B cell (primary cell): ENCODE measurements around the gene CEMIP. TPM values are rescaled to one million over a fixed set of nuclear protein-coding genes. Genes with fewer than 3 reads are reported as not detected.

Source experiments
- ATAC-seq: fragments of 200-7000 bp; cut with Tn5 transposase; one replicate; pipeline ENCODE4 v1.10.0; 2021; ENCODE audit warnings: low read depth, mild to moderate bottlenecking, moderate number of reproducible peaks, moderate library complexity
- CTCF ChIA-PET: fragments of 350-600 bp; sonication (Branson Sonifier 250); formaldehyde crosslinking; loops from one replicate; lab custom pipeline; 2021; ENCODE audit warnings: antibody characterized with exemption, inconsistent platforms; lab: Charles Lee
- POLR2A ChIA-PET: fragments of 350-600 bp; sonication (Branson Sonifier 250); formaldehyde crosslinking; loops from one replicate; lab custom pipeline; 2021; ENCODE audit warnings: antibody characterized with exemption; lab: Charles Lee
- DNase-seq: peaks from one replicate; pipeline ENCODE4 v3.0.0; 2013
- H2AFZ ChIP-seq: 2 replicates; pipeline ENCODE4 v1.6.1; 2012; ENCODE audit warnings: mild to moderate bottlenecking, low read depth, low read length; ENCODE audit not compliant: insufficient read depth, poor library complexity, severe bottlenecking
- H3K27ac ChIP-seq, 2 donors: 1 replicate in 1 of 2; 2 replicates in 1 of 2; pipeline ENCODE4 v1.5.1; 2012 to 2013; ENCODE audit warnings: low read length in 2 of 2, mild to moderate bottlenecking in 2 of 2, moderate library complexity in 1 of 2
- H3K27me3 ChIP-seq, 4 experiments: fragments of 200-600 bp in 1 of 4; sonication (generic) in 1 of 4; replicated peaks in 1 of 4; 1 replicate in 2 of 4; 2 replicates in 2 of 4; pipeline versions ENCODE4 v1.6.1 to v1.7.0; 2013 to 2016; ENCODE audit warnings: low read length in 3 of 4, mild to moderate bottlenecking in 2 of 4, mixed read lengths in 1 of 4, moderate library complexity in 1 of 4; ENCODE audit not compliant: insufficient read depth in 4 of 4, control insufficient read depth in 3 of 4; ENCODE audit errors: control extremely low read depth in 1 of 4
- H3K36me3 ChIP-seq, 2 experiments: replicated peaks in 1 of 2; 1 replicate in 1 of 2; 2 replicates in 1 of 2; pipeline versions ENCODE4 v1.6.1 to v1.7.1; 2013; ENCODE audit warnings: low read length in 1 of 2; ENCODE audit not compliant: insufficient read depth in 2 of 2, control insufficient read depth in 1 of 2; ENCODE audit errors: control extremely low read depth in 1 of 2, extremely low read depth in 1 of 2
- H3K4me1 ChIP-seq, 2 donors: fragments of 200-600 bp in 1 of 2; sonication (generic) in 1 of 2; 1 replicate in 1 of 2; 2 replicates in 1 of 2; pipeline versions ENCODE4 v1.5.1 to v1.6.1; 2013 to 2017; ENCODE audit warnings: low read length in 2 of 2; ENCODE audit not compliant: control insufficient read depth in 2 of 2, insufficient read depth in 2 of 2
- H3K4me2 ChIP-seq: replicated peaks from 2 replicates; pipeline ENCODE3; 2012; ENCODE audit warnings: mild to moderate bottlenecking, low read depth, low read length; ENCODE audit not compliant: poor library complexity, severe bottlenecking
- H3K4me3 ChIP-seq, 5 experiments: fragments of 200-600 bp in 1 of 5; sonication (generic) in 1 of 5; 1 replicate in 3 of 5; 2 replicates in 2 of 5; pipeline versions ENCODE4 v1.5.1 to v1.7.0; 2011 to 2016; ENCODE audit warnings: low read length in 4 of 5, mild to moderate bottlenecking in 4 of 5, low read depth in 2 of 5, control low read depth in 1 of 5, moderate library complexity in 1 of 5; ENCODE audit not compliant: insufficient read depth in 1 of 5; ENCODE audit errors: control extremely low read depth in 1 of 5, extremely low read depth in 1 of 5
- H3K79me2 ChIP-seq: fragments of 200-600 bp; sonication (generic); one replicate; pipeline ENCODE4 v1.6.0; 2016; ENCODE audit warnings: low read length; ENCODE audit not compliant: control insufficient read depth, insufficient read depth
- H3K9ac ChIP-seq: fragments of 200-600 bp; sonication (generic); 2 replicates; pipeline ENCODE4 v1.6.1; 2017; ENCODE audit warnings: mild to moderate bottlenecking, low read length, moderate library complexity
- H3K9me3 ChIP-seq, 3 donors: one replicate each; pipeline versions ENCODE4 v1.6.1 to v1.7.1; 2013; ENCODE audit warnings: low read length in 2 of 3; ENCODE audit not compliant: control insufficient read depth in 2 of 3, insufficient read depth in 1 of 3; ENCODE audit errors: control extremely low read depth in 1 of 3
- H4K20me1 ChIP-seq: 2 replicates; pipeline ENCODE4 v1.6.0; 2012; ENCODE audit warnings: mild to moderate bottlenecking, low read length; ENCODE audit not compliant: insufficient read depth, control insufficient read depth, poor library complexity, severe bottlenecking
- H3K27ac Mint-ChIP-seq: one replicate; pipeline ENCODE4 v1.8.0; 2021; ENCODE audit warnings: mixed read lengths
- H3K27me3 Mint-ChIP-seq: one replicate; pipeline ENCODE4 v1.8.0; 2021; ENCODE audit warnings: mixed read lengths
- H3K4me1 Mint-ChIP-seq: one replicate; pipeline ENCODE4 v1.8.0; 2021; ENCODE audit warnings: mixed read lengths
- H3K4me3 Mint-ChIP-seq: one replicate; pipeline ENCODE4 v1.8.0; 2021; ENCODE audit warnings: mixed read lengths
- H3K9me3 Mint-ChIP-seq: one replicate; pipeline ENCODE4 v1.8.0; 2022; ENCODE audit warnings: mixed read lengths; ENCODE audit not compliant: insufficient read depth
- CTCF ChIP-seq: fragments of 200-600 bp; IDR thresholded peaks from one replicate; pipeline ENCODE4 v1.8.0; 2022; ENCODE audit warnings: antibody characterized with exemption, mild to moderate bottlenecking
- EZH2 ChIP-seq: IDR thresholded peaks from 2 replicates; pipeline ENCODE4 v1.6.1; 2012; ENCODE audit warnings: borderline replicate concordance, low read depth, mild to moderate bottlenecking, moderate library complexity, low read length; ENCODE audit not compliant: insufficient read depth, poor library complexity, severe bottlenecking
- WGBS: methylation state at CpG from one replicate; pipeline ENCODE4 v1.1.5; 2013; ENCODE audit warnings: missing lambda C conversion rate; ENCODE audit not compliant: insufficient coverage; 5-methylcytosine and 5-hydroxymethylcytosine counted together
- intact Hi-C: fragments of 100-400 bp; cut with micrococcal nuclease; formaldehyde crosslinking; loops from one replicate; pipeline ENCODE4 v1.10.0; 2022
- polyA plus RNA-seq: library from polyadenylated mRNA; depleted of rRNA; stranded (reverse); fragments of >200 nt; gene quantifications from 2 replicates; pipeline ENCODE4 v1.2.3, GENCODE V29; 2012
- total RNA-seq, 2 donors: library from RNA; stranded (reverse); fragments of 120-200 nt in 1 of 2; gene quantifications; 1 replicate in 1 of 2; 2 replicates in 1 of 2; pipeline versions ENCODE4 v1.2.3 to v1.2.4, GENCODE V29; 2013 to 2022

CEMIP gene
- total and polyA plus RNA-seq, 2 donors (not counting 1 experiment from before 2014, with no cell fraction given), result 0.32 TPM; not detected in 1

GRCh38 chr15:80854104-80854503, 74.9 kb downstream of the CEMIP start:
- Histone ChIP-seq H3K36me3 (no peaks in the 10 kb centered on the region), H3K9ac (no peak overlapping the region), H3K27ac (no peak overlapping the region), H3K27me3 (peaks cover 0 to 2% (median 0%) of the 10 kb centered on the region in 4 experiments), H3K4me3 (no peak overlapping the region), H3K4me1 (no peaks in the 10 kb centered on the region), H3K4me2 (no peak overlapping the region), H4K20me1 (no peaks in the 10 kb centered on the region), H3K79me2 (no peaks in the 10 kb centered on the region), H2AFZ (no peak overlapping the region), H3K9me3 (no peaks in the 10 kb centered on the region)
- DNase-seq (no peak), ATAC-seq (no peak)
- 92% methylated on average over 6 of the region's 6 CpGs for WGBS
- TF ChIP-seq EZH2 (no peak), CTCF (no peak)
- Mint-ChIP-seq H3K27ac (no peak overlapping the region), H3K4me3 (no peak overlapping the region), H3K9me3 (no peaks in the 10 kb centered on the region), H3K27me3 (peaks cover 19% of the 10 kb centered on the region), H3K4me1 (no peaks in the 10 kb centered on the region)
- ChIA-PET CTCF (no interaction called here), POLR2A (no interaction called here)
- intact Hi-C loops, result no loop called here

DNA sequence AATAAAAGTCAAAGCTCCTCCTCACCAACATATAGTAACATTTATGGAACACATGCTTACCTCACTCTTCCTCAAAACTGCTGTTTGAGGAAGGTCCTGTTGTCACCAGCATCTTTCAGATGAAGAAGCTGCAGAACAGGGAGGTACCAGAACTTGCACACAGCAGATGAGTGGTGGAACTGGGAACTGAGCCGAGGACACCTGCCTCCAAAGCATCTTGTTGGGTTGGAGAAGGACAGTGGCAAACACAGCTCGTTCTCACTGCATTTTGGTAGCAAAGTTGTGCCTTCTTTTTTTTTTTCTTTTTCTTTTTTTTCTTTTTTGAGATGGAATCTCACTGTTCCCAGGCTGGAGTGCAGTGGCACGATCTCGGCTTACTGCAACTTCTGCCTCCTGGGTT, 76.0 kb downstream of the CEMIP start:
- Histone ChIP-seq H3K4me2 (no peak overlapping the region), H3K27ac (no peak overlapping the region), H3K36me3 (no peaks in the 10 kb centered on the region), H3K79me2 (no peaks in the 10 kb centered on the region), H3K4me1 (no peaks in the 10 kb centered on the region), H3K9me3 (no peaks in the 10 kb centered on the region), H3K27me3 (peaks cover 0 to 2% (median 0%) of the 10 kb centered on the region in 4 experiments), H3K9ac (no peak overlapping the region), H2AFZ (no peak overlapping the region), H3K4me3 (no peak overlapping the region), H4K20me1 (no peaks in the 10 kb centered on the region)
- no peak for ATAC-seq
- WGBS, result 92% methylated on average over 4 of the region's 4 CpGs
- intact Hi-C loops, result loop anchor here (5.0 kb wide), 1 partner anchor 398 kb away; no protein-coding TSS in a partner anchor
- H3K4me3 Mint-ChIP-seq, result no peak overlapping the region
- no peaks in the 10 kb centered on the region for H3K4me1 Mint-ChIP-seq
- no peaks in the 10 kb centered on the region for H3K9me3 Mint-ChIP-seq
- CTCF ChIA-PET, result no interaction called here
- no peak for DNase-seq
- H3K27ac Mint-ChIP-seq, result no peak overlapping the region
- peaks cover 12% of the 10 kb centered on the region for H3K27me3 Mint-ChIP-seq
- POLR2A ChIA-PET, result no interaction called here
- TF ChIP-seq CTCF (no peak), EZH2 (no peak)
